GM12878 (cell line): ENCODE measurements around the gene COL20A1.

ENCODE experiments used
- ATF3 ChIP-seq: IDR thresholded peaks from 2 replicates; pipeline ENCODE4 v1.6.1; 2011; ENCODE audit warnings: low read depth, mild to moderate bottlenecking, low read length, moderate library complexity, borderline replicate concordance; ENCODE audit errors: extremely low read depth
- BHLHE40 ChIP-seq, 2 experiments: fragments of 450-650 bp in 1 of 2; IDR thresholded peaks; 2 replicates each; pipeline ENCODE4 v1.6.1; 2011 to 2017; ENCODE audit warnings: low read depth in 2 of 2, borderline replicate concordance in 1 of 2, improper control_type of control experiment in 1 of 2, low read length in 1 of 2, mild to moderate bottlenecking in 1 of 2
- CREB1 ChIP-seq: IDR thresholded peaks from 2 replicates; pipeline ENCODE4 v1.6.1; 2012; ENCODE audit warnings: low read depth, mild to moderate bottlenecking, inconsistent platforms
- CTCF ChIP-seq, 3 experiments: IDR thresholded peaks in 2 of 3; conservative IDR thresholded peaks in 1 of 3; 2 replicates each; pipeline ENCODE4 v1.5.1; 2011; ENCODE audit warnings: low read depth in 3 of 3, low read length in 3 of 3, mild to moderate bottlenecking in 3 of 3, control low read depth in 2 of 3, moderate library complexity in 2 of 3, inconsistent platforms in 1 of 3, mixed read lengths in 1 of 3; ENCODE audit not compliant: control insufficient read depth in 2 of 3, insufficient read depth in 1 of 3; ENCODE audit errors: extremely low read depth in 1 of 3
- E2F4 ChIP-seq: IDR thresholded peaks from 2 replicates; pipeline ENCODE4 v1.6.1; 2012; ENCODE audit warnings: low read depth, low read length, improper control_type of control experiment
- GABPA ChIP-seq: IDR thresholded peaks from 2 replicates; pipeline ENCODE4 v1.6.1; 2014; ENCODE audit warnings: antibody characterized with exemption, low read depth, mild to moderate bottlenecking, inconsistent platforms
- NFYB ChIP-seq: IDR thresholded peaks from 2 replicates; pipeline ENCODE4 v1.6.1; 2011; ENCODE audit warnings: low read depth, mild to moderate bottlenecking, low read length, improper control_type of control experiment, moderate library complexity; ENCODE audit not compliant: insufficient read depth
- POLR2A ChIP-seq: IDR thresholded peaks from 2 replicates; pipeline ENCODE4 v1.6.1; 2011; ENCODE audit warnings: low read depth, mild to moderate bottlenecking, low read length
- RELB ChIP-seq: fragments of 450-650 bp; IDR thresholded peaks from 2 replicates; pipeline ENCODE4 v1.6.1; 2017; ENCODE audit warnings: low read depth, mild to moderate bottlenecking, moderate library complexity
- SMARCA5 ChIP-seq: fragments of 450-650 bp; IDR thresholded peaks from 2 replicates; pipeline ENCODE4 v1.6.1; 2017; ENCODE audit warnings: mild to moderate bottlenecking
- SUZ12 ChIP-seq: fragments of 200-600 bp; sonication (generic); IDR thresholded peaks from one replicate; pipeline ENCODE4 v1.6.1; 2018; ENCODE audit warnings: antibody characterized with exemption, mild to moderate bottlenecking; ENCODE audit not compliant: unreplicated experiment
- USF2 ChIP-seq: IDR thresholded peaks from 2 replicates; pipeline ENCODE4 v1.6.1; 2011; ENCODE audit warnings: low read depth, low read length, improper control_type of control experiment, borderline replicate concordance

- no peak for TF ChIP-seq CREB1
- TF ChIP-seq ATF3: no peak
- no peak for TF ChIP-seq GABPA
- TF ChIP-seq RELB: no peak
- TF ChIP-seq E2F4: no peak
- no peak for TF ChIP-seq SMARCA5
- no peak for TF ChIP-seq CTCF (IDR thresholded peaks at IDR 0.05 in 2 of 3, conservative IDR thresholded peaks at IDR 0.05 in 1 of 3; ENCODE audit: control insufficient read depth in 2 of 3, extremely low read depth in 1 of 3, insufficient read depth in 1 of 3, low read depth in 3 of 3, low read length in 3 of 3)
- TF ChIP-seq USF2: no peak
- TF ChIP-seq BHLHE40 (IDR thresholded peaks at IDR 0.05; ENCODE audit: borderline replicate concordance in 1 of 2, low read depth in 2 of 2, low read length in 1 of 2): no peak
- TF ChIP-seq SUZ12: no peak
- no peak for TF ChIP-seq POLR2A
- TF ChIP-seq NFYB: no peak
Measured at GRCh38 chr20:63312690-63313348, 19.8 kb downstream of the COL20A1 start.
